22Rv1 (cell line): ENCODE measurements around the gene RASSF4.

Experiments used
- H3K27ac ChIP-seq: fragments of 450-650 bp; 2 replicates; pipeline ENCODE4 v1.5.1; 2017
- ZFX ChIP-seq: fragments of 450-650 bp; IDR thresholded peaks from 2 replicates; pipeline ENCODE4 v1.6.1; 2017; ENCODE audit warnings: antibody characterized with exemption, borderline replicate concordance
- TF ChIP-seq, protein P1 (sequence below): fragments of 450-650 bp; IDR thresholded peaks from 2 replicates; pipeline ENCODE4 v1.5.1; 2017; ENCODE audit warnings: mild to moderate bottlenecking

The RASSF4 gene

DNA sequence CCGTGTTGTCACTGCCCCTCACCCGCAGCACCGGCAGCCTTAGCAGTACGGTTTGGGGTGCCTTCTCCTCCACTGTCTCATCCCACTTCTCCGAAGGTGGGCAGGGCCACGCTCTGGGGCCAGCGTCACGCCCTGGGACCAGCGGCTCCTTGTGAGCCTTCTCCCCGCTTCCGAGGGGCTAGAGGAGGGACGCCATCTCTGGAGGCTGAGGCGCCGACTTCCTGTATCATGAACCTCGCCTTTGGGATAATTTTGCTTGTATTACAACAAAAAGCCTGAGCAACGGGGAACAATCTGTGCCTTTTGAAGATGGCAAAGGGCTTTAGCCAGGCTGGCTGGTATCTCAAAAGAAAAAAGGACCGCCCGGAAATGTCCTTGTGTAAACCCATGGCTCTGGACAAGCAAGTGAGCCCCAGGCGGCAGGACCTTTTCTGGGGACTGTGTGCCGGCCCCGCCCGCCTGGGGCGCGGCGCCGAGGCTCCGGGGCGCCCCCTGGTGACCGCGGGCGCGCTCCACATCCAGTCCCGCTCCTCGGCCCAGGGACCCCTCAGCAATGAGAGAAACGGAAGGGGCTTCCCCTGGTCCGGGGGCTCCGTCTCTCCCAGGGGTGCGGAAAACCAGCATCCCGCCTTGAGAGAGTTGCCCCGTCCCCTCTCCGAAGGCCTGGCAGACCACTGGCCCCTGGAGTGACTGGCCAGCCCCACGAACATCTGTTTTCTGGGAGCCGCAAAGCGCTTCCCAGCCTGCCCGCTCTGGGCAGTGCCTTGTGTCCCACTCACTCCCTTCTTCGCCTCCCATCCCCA is 15.2 kb downstream of the RASSF4 start:
- H3K27ac ChIP-seq, result no peak overlapping the region

DNA sequence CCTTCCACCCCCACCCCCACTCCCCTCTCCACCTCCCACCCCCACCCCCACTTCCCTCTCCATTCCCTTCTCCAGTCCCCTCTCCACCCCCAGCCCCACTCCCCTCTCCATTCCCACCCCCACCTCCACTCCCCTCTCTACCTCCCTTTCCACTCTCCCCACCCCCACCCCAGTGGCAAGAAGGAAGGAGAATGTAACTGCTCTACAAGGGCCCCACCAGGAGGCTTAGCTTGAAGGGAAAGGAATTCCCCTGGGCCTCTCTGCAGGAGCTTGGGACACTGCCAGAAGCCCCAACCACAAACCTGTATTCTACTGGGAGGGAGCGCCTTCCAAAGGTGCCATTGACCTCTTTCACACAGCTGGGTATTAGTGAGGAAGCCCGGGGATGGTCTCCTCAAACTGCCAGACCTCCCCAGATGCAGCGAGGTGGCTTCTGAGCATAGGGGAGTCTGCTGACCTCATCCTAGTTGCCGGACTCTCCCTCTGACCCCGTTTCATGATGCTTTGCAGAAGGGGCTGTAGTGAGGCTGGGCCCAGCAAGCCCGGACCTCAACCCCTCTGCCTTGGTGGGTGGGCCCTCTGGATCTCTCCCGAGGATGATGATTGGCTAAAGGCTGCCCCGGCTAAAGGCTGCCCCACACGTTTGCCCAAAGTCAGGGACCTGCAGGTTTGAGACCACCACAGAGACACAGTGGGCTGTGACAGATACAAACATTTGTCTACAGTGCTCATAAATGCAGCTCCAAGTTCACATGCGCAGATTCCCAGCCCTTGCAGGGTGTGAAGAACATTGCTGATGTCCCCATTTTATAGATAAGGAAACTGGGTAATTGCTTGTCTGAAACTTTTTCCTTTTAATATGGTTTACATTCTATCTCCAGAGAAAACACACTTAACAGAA is 16.1 kb downstream of the RASSF4 start:
- H3K27ac ChIP-seq, result no peak overlapping the region
- TF ChIP-seq, protein P1, sequence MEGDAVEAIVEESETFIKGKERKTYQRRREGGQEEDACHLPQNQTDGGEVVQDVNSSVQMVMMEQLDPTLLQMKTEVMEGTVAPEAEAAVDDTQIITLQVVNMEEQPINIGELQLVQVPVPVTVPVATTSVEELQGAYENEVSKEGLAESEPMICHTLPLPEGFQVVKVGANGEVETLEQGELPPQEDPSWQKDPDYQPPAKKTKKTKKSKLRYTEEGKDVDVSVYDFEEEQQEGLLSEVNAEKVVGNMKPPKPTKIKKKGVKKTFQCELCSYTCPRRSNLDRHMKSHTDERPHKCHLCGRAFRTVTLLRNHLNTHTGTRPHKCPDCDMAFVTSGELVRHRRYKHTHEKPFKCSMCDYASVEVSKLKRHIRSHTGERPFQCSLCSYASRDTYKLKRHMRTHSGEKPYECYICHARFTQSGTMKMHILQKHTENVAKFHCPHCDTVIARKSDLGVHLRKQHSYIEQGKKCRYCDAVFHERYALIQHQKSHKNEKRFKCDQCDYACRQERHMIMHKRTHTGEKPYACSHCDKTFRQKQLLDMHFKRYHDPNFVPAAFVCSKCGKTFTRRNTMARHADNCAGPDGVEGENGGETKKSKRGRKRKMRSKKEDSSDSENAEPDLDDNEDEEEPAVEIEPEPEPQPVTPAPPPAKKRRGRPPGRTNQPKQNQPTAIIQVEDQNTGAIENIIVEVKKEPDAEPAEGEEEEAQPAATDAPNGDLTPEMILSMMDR, result no peak
- TF ChIP-seq ZFX, result no peak

More for the DNA sequence above, 15.2 kb downstream of the RASSF4 start:
- no peak for TF ChIP-seq ZFX
- TF ChIP-seq, protein P1, result peak; percentile 97

DNA sequence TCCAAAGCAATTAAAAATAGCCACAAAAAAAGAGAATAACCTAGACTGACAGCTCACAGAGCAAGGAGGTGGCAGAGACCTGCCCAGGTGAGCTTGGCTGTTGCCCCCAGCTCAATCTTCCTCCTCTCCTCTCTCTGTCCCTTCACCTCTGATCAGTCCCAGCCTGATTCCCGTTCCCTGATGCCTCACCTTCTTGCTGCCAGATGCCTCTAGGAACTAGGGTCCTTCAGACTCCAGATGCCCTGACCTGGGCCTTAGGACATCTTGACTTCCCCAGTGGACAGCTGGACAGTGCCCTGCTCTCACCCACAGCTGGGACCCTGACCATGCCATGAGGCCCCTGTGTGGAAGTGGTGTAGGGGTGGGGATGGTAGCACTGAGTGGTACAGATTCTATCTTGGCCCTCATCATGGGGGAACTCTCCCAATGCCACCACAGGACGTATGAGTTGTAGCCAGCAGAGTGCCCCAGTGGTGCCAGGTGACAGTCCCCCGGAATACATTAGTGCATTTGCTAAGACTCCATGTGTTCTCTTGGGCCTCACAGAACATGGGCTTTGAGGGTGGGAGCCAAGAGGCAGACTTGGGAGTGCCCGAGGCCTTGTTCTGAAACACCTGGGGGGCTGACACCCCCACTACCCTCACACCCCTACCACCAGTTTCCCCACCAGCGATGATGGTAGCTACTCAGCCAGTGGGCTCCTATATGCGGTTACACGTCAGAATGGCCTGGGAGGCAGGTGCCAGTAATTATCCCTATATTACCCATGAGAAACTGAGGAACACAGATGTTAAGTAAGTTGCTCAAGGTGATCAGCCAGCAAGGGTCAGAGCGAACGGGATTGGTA is 17.0 kb downstream of the RASSF4 start:
- TF ChIP-seq, protein P1, result no peak
- no peak for TF ChIP-seq ZFX
- no peak overlapping the region for H3K27ac ChIP-seq

DNA sequence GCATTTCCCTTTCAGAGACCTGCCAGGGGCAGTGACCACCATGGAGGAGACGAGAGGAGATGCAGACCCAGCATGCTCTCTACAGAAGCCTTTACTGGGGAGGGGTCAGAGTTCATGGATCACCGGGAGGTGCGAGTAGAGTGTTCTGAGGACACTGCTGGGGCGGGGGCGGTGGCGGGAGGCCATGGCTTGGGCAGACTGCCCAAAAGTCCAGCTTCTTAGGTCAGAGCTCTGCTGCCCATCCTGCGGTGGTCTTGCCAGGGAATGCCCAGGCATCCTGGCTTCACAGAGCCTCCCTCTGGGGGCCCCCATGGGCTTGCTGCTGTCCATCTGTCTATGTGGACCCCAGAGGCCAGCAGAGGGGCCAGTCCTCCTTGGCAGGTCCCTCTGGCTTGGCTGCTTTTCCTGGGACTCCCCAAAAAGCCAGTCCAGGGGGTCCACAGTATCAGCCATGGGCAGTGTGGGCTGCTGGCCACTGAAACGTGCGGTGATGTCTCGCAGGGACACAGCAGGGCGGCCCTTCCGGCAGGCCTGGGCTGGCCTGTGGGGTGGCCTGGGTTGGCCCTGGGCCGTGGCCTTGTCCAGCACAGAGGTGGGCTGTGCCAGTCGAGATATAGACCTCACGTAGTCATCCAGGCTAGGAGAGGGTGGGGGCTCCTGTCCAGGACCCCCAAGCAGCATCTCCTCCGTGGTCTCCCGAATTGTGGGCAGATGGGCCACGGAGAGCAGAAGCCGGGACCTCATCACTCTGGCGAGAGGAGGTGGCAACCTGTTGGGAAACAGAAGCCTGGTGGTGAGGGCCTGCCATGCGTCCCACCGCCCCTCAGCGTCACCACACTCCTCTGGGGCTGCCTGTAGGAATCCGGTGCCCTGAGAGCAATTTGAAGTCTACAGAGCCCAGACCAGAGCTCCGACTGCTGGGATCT is 17.9 kb downstream of the RASSF4 start:
- no peak overlapping the region for H3K27ac ChIP-seq

DNA sequence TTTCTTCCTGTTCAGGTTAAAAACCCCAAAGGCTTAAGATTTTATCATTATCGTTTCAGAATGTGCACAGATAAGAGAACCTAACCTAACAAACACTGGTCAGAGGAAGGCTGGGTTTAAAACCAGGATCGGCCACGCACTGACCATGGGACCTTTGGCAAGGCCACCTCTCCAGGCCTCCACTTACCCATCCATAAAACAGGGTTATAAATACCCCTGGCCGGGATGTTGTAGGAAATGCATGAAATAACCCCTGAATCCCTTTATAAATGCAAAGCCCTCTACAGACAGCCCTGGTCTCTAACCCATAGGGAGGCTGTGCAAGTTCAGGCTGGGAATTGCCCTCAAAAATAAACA is 18.6 kb downstream of the RASSF4 start:
- TF ChIP-seq, protein P1, result no peak
- TF ChIP-seq ZFX, result no peak
- no peak overlapping the region for H3K27ac ChIP-seq

More for the DNA sequence above, 17.9 kb downstream of the RASSF4 start:
- TF ChIP-seq, protein P1, result no peak
- no peak for TF ChIP-seq ZFX
